Mesothelial cell of epicardium (in vitro differentiated cells): Measurements from ENCODE around the gene LLGL1. TPM values are rescaled to one million over a fixed set of nuclear protein-coding genes. Genes with fewer than 3 reads are reported as not detected.

Source experiments
- DNase-seq, 2 experiments: peaks; one replicate each; pipeline ENCODE4 v3.0.0; 2021; ENCODE audit warnings: low spot score in 2 of 2; ENCODE audit not compliant: unreplicated experiment in 2 of 2
- H3K27ac Mint-ChIP-seq: 2 replicates; pipeline ENCODE4 v1.8.0; 2021; ENCODE audit warnings: mixed read lengths
- H3K27me3 Mint-ChIP-seq: 2 replicates; pipeline ENCODE4 v1.8.0; 2021; ENCODE audit warnings: low read depth, mixed read lengths
- H3K36me3 Mint-ChIP-seq: 2 replicates; pipeline ENCODE4 v1.8.0; 2021; ENCODE audit warnings: mixed read lengths
- H3K4me1 Mint-ChIP-seq: 2 replicates; pipeline ENCODE4 v1.8.0; 2021; ENCODE audit warnings: mixed read lengths
- H3K4me3 Mint-ChIP-seq: 2 replicates; pipeline ENCODE4 v1.8.0; 2021; ENCODE audit warnings: mild to moderate bottlenecking, moderate library complexity, mixed read lengths
- H3K9me3 Mint-ChIP-seq: 2 replicates; pipeline ENCODE4 v1.8.0; 2021; ENCODE audit warnings: mixed read lengths
- CTCF ChIP-seq: fragments of 200-600 bp; sonication (generic); IDR thresholded peaks from one replicate; pipeline ENCODE4 v1.5.0; 2021; ENCODE audit warnings: antibody characterized with exemption; ENCODE audit not compliant: unreplicated experiment
- total RNA-seq: library from RNA; stranded (reverse); gene quantifications from 3 replicates; pipeline ENCODE4 v1.2.1, GENCODE V29; 2021

Gene LLGL1
- total RNA-seq = 70.8 to 72.5 TPM (median 72.1 TPM) in 3 replicates

- Mint-ChIP-seq H3K9me3 (no peaks in the 10 kb centered on the region), H3K4me3 (peak within 1 kb of the TSS; percentile 86), H3K27me3 (no peaks in the 10 kb centered on the region), H3K36me3 (no peaks in the 10 kb centered on the region), H3K4me1 (peaks cover 23% of the 10 kb centered on the region), H3K27ac (peak within 1 kb of the TSS; percentile 97)
- TF ChIP-seq CTCF = no peak
- DNase-seq = peak; percentile 98 to 99
These were observed at the start of gene LLGL1 for GRCh38 chr17:18225121-18225641. Gene LLGL1, plus strand, starts transcription at chr17:18225635. Its CDS starts 48 bp downstream, at chr17:18225683.

- Mint-ChIP-seq H3K27me3 (no peaks in the 10 kb centered on the region), H3K4me1 (peaks cover 10% of the 10 kb centered on the region), H3K27ac (no peak overlapping the region), H3K9me3 (no peaks in the 10 kb centered on the region), H3K4me3 (no peak overlapping the region), H3K36me3 (no peaks in the 10 kb centered on the region)
- no peak for TF ChIP-seq CTCF
- no peak for DNase-seq
These were observed 49.3 kb upstream of the LLGL1 start for GRCh38 chr17:18176176-18176575.

GRCh38 chr17:18177133-18177532 is 48.3 kb upstream of the LLGL1 start:
- peaks cover 13% of the 10 kb centered on the region for H3K4me1 Mint-ChIP-seq
- TF ChIP-seq CTCF = no peak
- no peaks in the 10 kb centered on the region for H3K9me3 Mint-ChIP-seq
- no peak for DNase-seq
- H3K36me3 Mint-ChIP-seq = no peaks in the 10 kb centered on the region
- no peak overlapping the region for H3K27ac Mint-ChIP-seq
- H3K4me3 Mint-ChIP-seq = no peak overlapping the region
- no peaks in the 10 kb centered on the region for H3K27me3 Mint-ChIP-seq

- Mint-ChIP-seq H3K4me1 (peaks cover 17% of the 10 kb centered on the region), H3K27ac (no peak overlapping the region), H3K4me3 (no peak overlapping the region), H3K27me3 (no peaks in the 10 kb centered on the region), H3K36me3 (no peaks in the 10 kb centered on the region), H3K9me3 (no peaks in the 10 kb centered on the region)
- TF ChIP-seq CTCF = no peak
- DNase-seq = no peak
These were observed 47.7 kb upstream of the LLGL1 start for GRCh38 chr17:18177722-18178121.

GRCh38 chr17:18179196-18179595 is 46.2 kb upstream of the LLGL1 start:
- DNase-seq = no peak
- peaks cover 17% of the 10 kb centered on the region for H3K4me1 Mint-ChIP-seq
- no peaks in the 10 kb centered on the region for H3K27me3 Mint-ChIP-seq
- no peaks in the 10 kb centered on the region for H3K36me3 Mint-ChIP-seq
- no peak overlapping the region for H3K4me3 Mint-ChIP-seq
- no peak for TF ChIP-seq CTCF
- H3K9me3 Mint-ChIP-seq = no peaks in the 10 kb centered on the region
- peak overlapping the region; percentile 45 for H3K27ac Mint-ChIP-seq

- TF ChIP-seq CTCF = no peak
- Mint-ChIP-seq H3K27ac (peak overlapping the region; percentile 45), H3K4me1 (peaks cover 18% of the 10 kb centered on the region), H3K4me3 (no peak overlapping the region), H3K36me3 (no peaks in the 10 kb centered on the region), H3K9me3 (no peaks in the 10 kb centered on the region), H3K27me3 (no peaks in the 10 kb centered on the region)
- no peak for DNase-seq
These were observed 45.6 kb upstream of the LLGL1 start for GRCh38 chr17:18179804-18180203.
